Activated CD4-positive, alpha-beta memory T cell treated with anti-CD3 and anti-CD28 coated beads, Interleukin-2, amount 10 ng/mL, durations not matched to agents 7 days and 5 days (primary cell): Measurements from ENCODE around the gene AP3B1. TPM values are rescaled to one million over a fixed set of nuclear protein-coding genes. Genes with fewer than 3 reads are reported as not detected.
A peak's percentile ranks its signal among the peaks of the same experiment; 100 is the strongest.

Experiments used
- CTCF ChIA-PET: fragments of 350-600 bp; sonication (Branson Sonifier 250); formaldehyde crosslinking; loops from one replicate; lab custom pipeline; 2021; ENCODE audit warnings: antibody characterized with exemption, inconsistent platforms; lab: Charles Lee
- POLR2A ChIA-PET: fragments of 350-600 bp; sonication (Branson Sonifier 250); formaldehyde crosslinking; loops from one replicate; lab custom pipeline; 2021; ENCODE audit warnings: antibody characterized with exemption; lab: Charles Lee
- DNase-seq: peaks from one replicate; pipeline ENCODE4 v3.0.0-alpha.2; 2020
- H3K27ac Mint-ChIP-seq: one replicate; pipeline ENCODE4 v1.8.0; 2021; ENCODE audit warnings: mild to moderate bottlenecking, mixed read lengths
- H3K27me3 Mint-ChIP-seq: one replicate; pipeline ENCODE4 v1.8.0; 2021; ENCODE audit warnings: mixed read lengths
- H3K36me3 Mint-ChIP-seq: one replicate; pipeline ENCODE4 v1.8.0; 2021; ENCODE audit warnings: low read depth, mixed read lengths
- H3K4me1 Mint-ChIP-seq: one replicate; pipeline ENCODE4 v1.8.0; 2021; ENCODE audit warnings: mixed read lengths
- H3K4me3 Mint-ChIP-seq: one replicate; pipeline ENCODE4 v1.8.0; 2021; ENCODE audit warnings: mild to moderate bottlenecking, mixed read lengths
- H3K9me3 Mint-ChIP-seq: one replicate; pipeline ENCODE4 v1.8.0; 2021; ENCODE audit warnings: mixed read lengths
- total RNA-seq, 2 experiments: library from RNA; stranded (reverse); gene quantifications; one replicate each; pipeline ENCODE4 v1.2.3, GENCODE V29; 2021

AP3B1 gene
- total RNA-seq, 2 experiments from 2014 or later: 40.3 to 42.7 TPM

DNA sequence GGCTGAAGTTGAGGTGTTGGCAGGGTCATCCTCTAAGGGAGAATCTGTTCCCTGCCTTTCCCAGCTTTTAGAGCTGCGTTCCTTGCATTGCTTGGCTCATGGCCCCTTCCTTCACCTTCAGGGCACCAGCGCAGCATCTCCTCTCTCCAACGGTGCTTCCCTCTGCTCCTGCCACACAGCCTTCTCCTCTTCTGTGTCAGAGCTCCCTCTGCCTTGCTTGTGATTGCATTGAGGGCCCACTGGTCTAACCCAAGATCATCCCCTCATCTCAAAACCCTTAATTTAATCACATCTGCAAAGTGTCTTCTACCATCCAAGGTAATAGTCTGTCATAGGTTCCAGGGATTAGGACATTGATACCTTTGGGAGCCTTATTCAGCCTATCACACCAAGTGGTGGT is 312.7 kb downstream of the AP3B1 start:
- Mint-ChIP-seq H3K9me3 (no peaks in the 10 kb centered on the region), H3K27me3 (peaks cover 18% of the 10 kb centered on the region), H3K27ac (no peak overlapping the region), H3K4me3 (no peak overlapping the region), H3K36me3 (no peaks in the 10 kb centered on the region), H3K4me1 (no peaks in the 10 kb centered on the region)
- DNase-seq: no peak
- CTCF ChIA-PET: interaction anchor here (0.6 kb wide), 1 partner anchor 1151 kb away, joined by 4 read pairs; no protein-coding TSS in a partner anchor
- POLR2A ChIA-PET: no interaction called here

DNA sequence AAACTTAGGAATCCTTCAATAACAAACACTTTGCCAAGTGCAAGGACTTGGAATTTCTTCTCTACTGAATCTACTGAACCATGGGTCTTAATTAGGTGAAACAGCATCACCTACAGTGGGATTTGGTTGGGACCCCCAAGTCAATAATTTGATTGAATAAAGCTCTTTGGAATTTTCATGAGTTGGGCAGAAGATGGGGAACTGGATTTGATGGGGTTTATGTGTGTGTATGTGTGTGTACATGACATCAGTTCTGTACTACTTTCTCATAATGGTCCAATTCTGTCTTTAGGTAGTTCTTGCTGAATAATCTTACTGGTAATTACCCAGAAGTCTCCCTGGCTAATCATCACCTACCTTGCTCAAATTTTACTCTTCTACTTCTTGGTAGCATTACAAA is 319.9 kb downstream of the AP3B1 start:
- POLR2A ChIA-PET: no interaction called here
- H3K36me3 Mint-ChIP-seq: no peaks in the 10 kb centered on the region
- H3K9me3 Mint-ChIP-seq: no peaks in the 10 kb centered on the region
- no peak for DNase-seq
- CTCF ChIA-PET: no interaction called here
- H3K27me3 Mint-ChIP-seq: peaks cover 57% of the 10 kb centered on the region
- H3K4me3 Mint-ChIP-seq: no peak overlapping the region
- peaks cover 8% of the 10 kb centered on the region for H3K4me1 Mint-ChIP-seq
- no peak overlapping the region for H3K27ac Mint-ChIP-seq

DNA sequence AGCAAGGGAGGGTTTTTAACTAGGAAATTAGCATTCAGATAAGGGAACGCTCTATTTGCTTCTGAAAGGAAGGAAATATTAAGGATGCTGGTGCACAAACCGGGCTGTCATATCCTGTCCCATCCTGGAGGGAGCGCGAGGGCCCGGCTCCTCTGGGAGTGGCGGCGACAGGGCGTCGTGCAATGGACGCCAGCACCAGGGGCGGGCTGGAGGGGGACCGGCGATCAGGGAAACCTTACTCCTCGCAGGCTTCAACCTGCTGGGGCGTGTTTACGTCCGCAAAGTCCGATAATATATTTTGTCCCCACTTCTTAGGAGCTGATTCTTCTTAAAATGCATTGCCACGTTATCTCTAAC is 321.3 kb downstream of the AP3B1 start:
- H3K4me1 Mint-ChIP-seq: peaks cover 8% of the 10 kb centered on the region
- no peak overlapping the region for H3K27ac Mint-ChIP-seq
- peak overlapping the region; percentile 28 for H3K4me3 Mint-ChIP-seq
- ChIA-PET CTCF (no interaction called here), POLR2A (no interaction called here)
- no peak for DNase-seq
- no peaks in the 10 kb centered on the region for H3K9me3 Mint-ChIP-seq
- H3K27me3 Mint-ChIP-seq: peaks cover 62% of the 10 kb centered on the region
- no peaks in the 10 kb centered on the region for H3K36me3 Mint-ChIP-seq

DNA sequence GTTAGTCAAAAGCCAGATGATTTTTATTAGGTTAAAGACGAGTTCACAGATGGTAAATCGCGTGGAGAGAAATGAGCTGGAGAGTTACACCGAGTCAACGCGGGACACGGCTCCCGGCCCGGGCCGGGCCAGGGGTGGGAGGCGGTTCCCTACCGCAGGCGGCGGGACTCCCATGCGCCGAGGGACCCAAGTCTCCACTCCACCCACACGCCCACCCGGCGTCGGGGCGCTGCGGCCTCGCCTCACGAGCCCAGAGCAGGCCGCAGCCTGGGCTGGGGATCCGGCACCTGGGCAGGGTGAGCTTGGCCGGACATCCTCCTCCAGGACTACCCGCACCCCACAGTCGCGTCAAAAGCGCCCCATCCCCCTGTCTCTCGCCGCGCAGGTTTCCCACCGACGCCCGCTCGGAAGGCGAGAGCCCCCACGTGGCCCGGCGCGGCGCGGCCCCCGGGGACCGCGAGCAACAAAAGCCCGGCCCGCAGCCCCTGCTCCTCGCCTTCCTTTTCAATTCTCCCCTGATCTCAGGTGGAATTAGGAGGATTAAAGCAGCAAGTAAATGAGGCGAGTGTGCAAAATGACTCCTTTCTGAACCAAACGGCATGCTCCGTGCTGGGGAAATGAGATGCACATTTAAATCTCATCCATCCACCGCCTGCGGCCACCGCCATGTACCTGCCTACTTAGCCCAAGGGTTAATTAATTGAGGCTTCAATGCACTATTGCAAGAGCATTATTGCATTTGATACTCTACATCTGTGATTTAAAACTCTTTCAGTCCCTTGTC is 321.8 kb downstream of the AP3B1 start:
- DNase-seq: no peak
- Mint-ChIP-seq H3K4me1 (peaks cover 8% of the 10 kb centered on the region), H3K4me3 (peak overlapping the region; percentile 28), H3K27ac (no peak overlapping the region), H3K27me3 (peaks cover 60% of the 10 kb centered on the region), H3K36me3 (no peaks in the 10 kb centered on the region), H3K9me3 (no peaks in the 10 kb centered on the region)
- CTCF ChIA-PET: no interaction called here
- POLR2A ChIA-PET: no interaction called here

DNA sequence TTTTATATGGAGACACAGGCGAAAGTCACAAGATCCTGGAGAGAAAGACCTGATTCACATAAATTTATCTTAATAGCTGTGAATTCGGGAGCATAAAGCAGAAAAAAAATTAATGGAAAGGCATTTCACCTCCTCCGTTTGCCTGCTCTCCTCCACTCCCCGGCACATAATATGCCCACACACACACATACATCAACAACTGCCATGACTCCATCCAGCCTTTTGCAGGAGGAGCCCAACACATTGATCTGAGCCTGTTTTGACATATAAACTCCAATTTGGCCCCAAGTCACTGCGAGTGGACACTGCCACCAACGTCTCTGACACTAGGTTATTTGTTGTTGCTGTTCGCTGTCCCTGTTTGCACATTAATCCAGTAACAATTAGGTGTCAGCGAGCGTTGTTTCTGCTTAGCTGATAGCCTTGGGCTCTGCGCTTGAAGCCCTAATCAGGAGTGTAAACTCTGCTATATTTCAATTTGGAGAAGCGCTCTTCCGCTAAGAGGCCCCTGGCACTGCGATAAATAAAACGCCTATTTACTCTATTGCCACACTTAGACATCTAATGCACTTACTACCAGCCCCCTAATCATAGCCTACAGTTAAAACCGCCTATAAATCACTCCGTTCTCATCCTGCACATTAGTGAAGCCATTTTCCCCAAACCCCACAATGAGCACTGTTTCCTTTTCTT is 322.6 kb downstream of the AP3B1 start:
- DNase-seq: no peak
- ChIA-PET CTCF (no interaction called here), POLR2A (no interaction called here)
- no peak overlapping the region for H3K4me3 Mint-ChIP-seq
- peaks cover 8% of the 10 kb centered on the region for H3K4me1 Mint-ChIP-seq
- H3K36me3 Mint-ChIP-seq: no peaks in the 10 kb centered on the region
- peaks cover 60% of the 10 kb centered on the region for H3K27me3 Mint-ChIP-seq
- no peak overlapping the region for H3K27ac Mint-ChIP-seq
- no peaks in the 10 kb centered on the region for H3K9me3 Mint-ChIP-seq

DNA sequence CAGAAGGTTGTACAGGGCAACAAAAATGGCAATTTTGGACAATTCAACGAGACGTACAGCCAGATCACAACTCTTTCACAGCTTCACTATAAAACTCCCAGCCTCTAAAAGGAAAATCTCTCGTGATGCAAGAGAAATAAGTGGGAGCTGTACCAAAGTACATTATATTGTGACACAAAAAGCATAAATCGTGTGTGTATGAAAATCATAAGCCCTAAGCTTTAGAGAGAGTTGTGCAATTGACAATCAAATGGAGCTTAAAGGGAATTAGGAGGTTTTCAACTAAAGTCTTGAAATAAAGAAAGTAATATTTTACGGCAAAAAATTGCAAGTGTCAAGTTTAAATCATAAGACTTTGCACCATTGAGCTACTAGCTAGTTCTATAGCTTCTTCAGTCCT is 323.6 kb downstream of the AP3B1 start:
- POLR2A ChIA-PET: interaction anchor here (0.8 kb wide), 1 partner anchor 18 kb away, joined by 3 read pairs; no protein-coding TSS in a partner anchor

DNA sequence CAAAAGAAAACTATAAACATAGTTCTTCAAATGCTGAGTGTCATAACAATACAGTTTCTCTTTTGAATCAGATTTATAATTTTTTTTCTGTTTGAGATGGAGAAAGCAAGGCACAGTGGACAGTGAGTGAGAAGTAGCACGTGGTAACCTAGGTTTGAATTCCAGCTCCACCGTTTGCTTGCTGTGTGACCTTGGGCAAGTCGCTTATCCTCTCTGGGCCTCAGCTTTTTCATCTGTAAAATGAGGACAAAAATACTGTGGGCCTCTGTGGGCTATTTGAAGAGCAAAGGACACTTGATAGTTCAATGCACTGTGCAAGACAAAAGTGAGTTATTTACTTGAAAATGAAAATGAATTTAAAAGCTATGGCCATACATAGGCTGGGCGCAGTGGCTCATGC is 330.7 kb downstream of the AP3B1 start:
- POLR2A ChIA-PET: no interaction called here
- CTCF ChIA-PET: no interaction called here
- Mint-ChIP-seq H3K36me3 (no peaks in the 10 kb centered on the region), H3K27me3 (peaks cover 22% of the 10 kb centered on the region), H3K27ac (no peak overlapping the region), H3K4me1 (peaks cover 10% of the 10 kb centered on the region), H3K4me3 (no peak overlapping the region), H3K9me3 (no peaks in the 10 kb centered on the region)
- DNase-seq: no peak

More for the DNA sequence above, 323.6 kb downstream of the AP3B1 start:
- CTCF ChIA-PET: interaction anchor here (1.1 kb wide), 1 partner anchor 341 kb away, joined by 4 read pairs; no protein-coding TSS in a partner anchor
- no peak for DNase-seq
- Mint-ChIP-seq H3K36me3 (no peaks in the 10 kb centered on the region), H3K4me1 (peaks cover 8% of the 10 kb centered on the region), H3K27me3 (peaks cover 61% of the 10 kb centered on the region), H3K9me3 (no peaks in the 10 kb centered on the region), H3K4me3 (no peak overlapping the region), H3K27ac (no peak overlapping the region)

DNA sequence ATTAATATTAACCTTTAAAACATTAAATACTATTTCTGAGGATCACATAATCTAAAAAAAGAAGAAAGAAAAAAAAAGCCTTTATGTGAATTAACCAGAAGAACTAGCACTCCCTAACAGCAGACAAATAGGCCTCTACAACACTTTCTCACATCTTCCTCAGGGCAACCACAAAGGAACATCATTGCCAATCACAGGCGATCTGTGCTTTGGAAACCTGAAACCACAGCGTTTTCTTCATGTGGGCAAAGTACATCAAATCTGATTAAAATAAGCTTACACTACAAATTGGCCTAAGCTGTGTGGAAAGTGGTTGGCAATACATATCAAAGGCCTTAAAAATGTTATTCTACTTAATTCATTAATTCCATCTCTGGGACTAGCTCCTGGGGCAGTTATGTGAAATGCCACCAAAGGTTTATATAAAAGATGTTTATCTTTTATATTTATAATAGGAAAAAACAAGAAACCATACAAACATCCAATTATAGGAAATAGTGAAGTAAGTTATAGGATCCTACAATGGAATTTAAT is 333.6 kb downstream of the AP3B1 start:
- POLR2A ChIA-PET: interaction anchor here (0.6 kb wide), 1 partner anchor 46 kb away, joined by 4 read pairs; no protein-coding TSS in a partner anchor
- H3K27ac Mint-ChIP-seq: no peak overlapping the region
- H3K4me3 Mint-ChIP-seq: no peak overlapping the region

DNA sequence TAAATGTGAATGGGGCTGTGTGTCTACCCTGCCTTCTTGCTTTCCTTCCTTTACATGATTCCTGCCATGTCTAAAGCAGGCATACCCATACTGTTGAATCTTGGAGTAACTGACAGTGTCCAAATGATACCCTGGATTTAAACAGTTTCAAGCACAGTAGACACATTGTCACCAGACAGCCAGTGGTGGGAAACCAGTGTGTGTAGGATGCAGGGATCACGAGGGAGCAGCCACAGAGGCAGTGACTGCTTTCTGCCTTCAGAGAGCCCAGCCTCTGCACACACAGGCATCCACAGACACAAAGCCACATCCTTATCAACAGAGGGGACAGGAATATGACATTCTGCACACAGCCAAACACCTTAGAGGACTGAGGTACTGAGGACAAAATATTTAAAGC is 334.2 kb downstream of the AP3B1 start:
- H3K4me3 Mint-ChIP-seq: no peak overlapping the region
- no peak overlapping the region for H3K27ac Mint-ChIP-seq
- H3K27me3 Mint-ChIP-seq: peaks cover 27% of the 10 kb centered on the region
- peaks cover 10% of the 10 kb centered on the region for H3K4me1 Mint-ChIP-seq
- POLR2A ChIA-PET: interaction anchor here (0.6 kb wide), 1 partner anchor 47 kb away, joined by 4 read pairs; no protein-coding TSS in a partner anchor
- CTCF ChIA-PET: no interaction called here
- no peaks in the 10 kb centered on the region for H3K36me3 Mint-ChIP-seq
- DNase-seq: no peak
- no peaks in the 10 kb centered on the region for H3K9me3 Mint-ChIP-seq

More for the DNA sequence above, 333.6 kb downstream of the AP3B1 start:
- H3K36me3 Mint-ChIP-seq: no peaks in the 10 kb centered on the region
- H3K4me1 Mint-ChIP-seq: peaks cover 10% of the 10 kb centered on the region
- H3K9me3 Mint-ChIP-seq: no peaks in the 10 kb centered on the region
- DNase-seq: no peak
- CTCF ChIA-PET: no interaction called here
- H3K27me3 Mint-ChIP-seq: peaks cover 27% of the 10 kb centered on the region

DNA sequence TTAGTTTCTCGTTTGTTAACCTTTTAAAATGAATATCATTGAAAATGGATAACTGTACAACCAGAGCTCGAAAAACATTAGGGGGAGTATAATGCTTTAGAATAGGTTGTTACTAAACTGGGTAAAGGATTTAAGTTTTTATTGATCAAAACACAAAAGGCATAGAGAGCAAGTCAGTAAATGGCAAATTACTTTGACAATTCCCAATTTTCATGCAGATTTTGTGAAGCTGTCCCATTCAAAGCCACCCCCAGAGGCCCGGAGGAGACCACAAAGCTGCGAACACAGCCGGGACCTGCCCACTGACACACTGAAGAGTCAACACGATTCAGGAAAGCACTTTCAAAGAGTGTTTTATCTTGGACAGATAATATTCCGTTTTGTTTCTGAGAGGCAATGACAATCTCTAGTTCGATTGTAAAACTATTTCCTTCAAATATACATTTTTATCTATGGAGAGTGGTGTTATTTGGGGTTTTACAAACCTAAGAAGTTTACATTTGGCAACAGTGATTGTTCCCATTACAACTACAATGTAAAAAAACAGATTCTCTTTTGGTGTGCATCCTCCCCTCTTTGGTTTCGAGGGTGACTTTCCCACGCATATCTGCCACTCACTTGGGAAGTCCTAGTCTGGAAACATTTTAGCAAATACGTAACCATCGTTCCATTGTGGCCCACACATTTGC is 335.7 kb downstream of the AP3B1 start:
- POLR2A ChIA-PET: no interaction called here
- no peaks in the 10 kb centered on the region for H3K36me3 Mint-ChIP-seq
- H3K9me3 Mint-ChIP-seq: no peaks in the 10 kb centered on the region
- no peak overlapping the region for H3K4me3 Mint-ChIP-seq
- CTCF ChIA-PET: no interaction called here
- H3K4me1 Mint-ChIP-seq: peaks cover 10% of the 10 kb centered on the region
- H3K27me3 Mint-ChIP-seq: peaks cover 25% of the 10 kb centered on the region
- no peak for DNase-seq
- H3K27ac Mint-ChIP-seq: no peak overlapping the region

DNA sequence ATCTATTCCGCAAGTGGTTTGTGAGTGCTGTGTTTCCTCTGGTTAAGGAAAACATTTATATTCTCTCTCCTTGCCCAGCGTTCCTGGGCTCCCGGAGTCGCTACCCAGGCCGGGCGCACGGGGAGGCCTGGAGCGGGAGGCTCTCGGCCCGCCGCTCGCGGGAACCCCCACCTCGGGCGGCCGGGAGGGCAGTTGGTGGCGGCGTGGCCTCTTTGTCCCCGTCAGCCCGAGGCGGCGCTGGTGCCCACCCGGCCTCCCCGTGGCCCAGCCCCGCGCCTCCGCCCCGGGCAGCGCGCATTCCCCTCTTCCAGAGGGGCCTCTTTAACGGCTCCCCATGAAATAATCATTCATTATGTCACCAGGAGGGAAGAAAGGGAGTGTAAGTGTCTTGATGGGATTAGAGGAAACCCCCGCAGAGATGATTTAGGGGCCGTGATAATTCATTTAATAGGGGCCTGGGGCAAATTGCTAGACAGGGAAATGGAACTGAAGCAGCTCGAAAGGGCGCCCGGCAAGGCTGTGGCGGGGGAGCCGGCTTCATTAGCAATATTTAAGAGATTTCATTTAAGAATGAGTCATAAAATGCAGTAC is 336.5 kb downstream of the AP3B1 start:
- CTCF ChIA-PET: no interaction called here
- Mint-ChIP-seq H3K36me3 (no peaks in the 10 kb centered on the region), H3K4me1 (peaks cover 10% of the 10 kb centered on the region), H3K27me3 (peaks cover 25% of the 10 kb centered on the region), H3K27ac (no peak overlapping the region), H3K4me3 (no peak overlapping the region), H3K9me3 (no peaks in the 10 kb centered on the region)
- DNase-seq: no peak
- POLR2A ChIA-PET: no interaction called here

DNA sequence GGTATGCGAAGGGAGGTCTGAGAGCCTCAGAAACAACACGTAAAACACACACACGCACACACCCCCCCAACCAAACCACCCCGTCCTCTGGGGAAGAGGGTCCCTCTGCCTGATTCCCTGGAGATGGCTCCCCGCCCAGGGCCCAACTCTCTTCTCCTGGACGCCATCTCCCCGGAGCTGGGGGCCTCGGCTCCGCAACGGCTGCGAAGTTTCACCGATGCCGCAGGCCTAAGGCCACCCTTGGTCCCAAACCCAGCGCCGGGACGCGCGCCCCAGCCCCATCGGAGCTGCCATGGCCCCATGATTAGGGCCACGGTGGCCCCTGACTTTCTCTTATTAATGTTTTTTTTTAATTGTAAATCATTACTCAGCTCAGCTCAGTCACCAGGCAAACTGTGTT is 337.0 kb downstream of the AP3B1 start:
- Mint-ChIP-seq H3K9me3 (no peaks in the 10 kb centered on the region), H3K4me1 (peaks cover 10% of the 10 kb centered on the region), H3K27me3 (peaks cover 25% of the 10 kb centered on the region), H3K27ac (no peak overlapping the region), H3K4me3 (no peak overlapping the region), H3K36me3 (no peaks in the 10 kb centered on the region)
- CTCF ChIA-PET: no interaction called here
- DNase-seq: no peak
- POLR2A ChIA-PET: no interaction called here
